H1 (cell line): ENCODE measurements around the gene HPD.

Source experiments
- CREB1 ChIP-seq: IDR thresholded peaks from 2 replicates; pipeline ENCODE4 v1.6.1; 2012; ENCODE audit warnings: inconsistent platforms
- CTCF ChIP-seq, 3 experiments: IDR thresholded peaks; 1 replicate in 2 of 3; 2 replicates in 1 of 3; pipeline versions ENCODE4 v1.5.1 to v1.6.1; 2011; ENCODE audit warnings: low read length in 3 of 3, mild to moderate bottlenecking in 3 of 3, inconsistent platforms in 2 of 3, low read depth in 1 of 3, moderate library complexity in 1 of 3; ENCODE audit not compliant: insufficient read depth in 1 of 3; ENCODE audit errors: control extremely low read depth in 1 of 3
- POLR2A ChIP-seq, 2 experiments: IDR thresholded peaks; 1 replicate in 1 of 2; 2 replicates in 1 of 2; pipeline ENCODE4 v1.6.1; 2011; ENCODE audit warnings: low read depth in 2 of 2, low read length in 2 of 2, mild to moderate bottlenecking in 2 of 2; ENCODE audit errors: control extremely low read depth in 1 of 2
- SIRT6 ChIP-seq: IDR thresholded peaks from one replicate; pipeline ENCODE4 v1.7.1; 2012; ENCODE audit warnings: low read length, inconsistent platforms
- SIX5 ChIP-seq: IDR thresholded peaks from 2 replicates; pipeline ENCODE4 v1.6.1; 2011; ENCODE audit warnings: mild to moderate bottlenecking, low read depth, low read length
- TCF12 ChIP-seq: IDR thresholded peaks from 2 replicates; pipeline ENCODE4 v1.6.1; 2011; ENCODE audit warnings: low read depth, mild to moderate bottlenecking, low read length
- ZNF274 ChIP-seq: IDR thresholded peaks from 2 replicates; pipeline ENCODE4 v1.7.0; 2012; ENCODE audit warnings: low read length, borderline replicate concordance; ENCODE audit errors: extremely low read depth

DNA sequence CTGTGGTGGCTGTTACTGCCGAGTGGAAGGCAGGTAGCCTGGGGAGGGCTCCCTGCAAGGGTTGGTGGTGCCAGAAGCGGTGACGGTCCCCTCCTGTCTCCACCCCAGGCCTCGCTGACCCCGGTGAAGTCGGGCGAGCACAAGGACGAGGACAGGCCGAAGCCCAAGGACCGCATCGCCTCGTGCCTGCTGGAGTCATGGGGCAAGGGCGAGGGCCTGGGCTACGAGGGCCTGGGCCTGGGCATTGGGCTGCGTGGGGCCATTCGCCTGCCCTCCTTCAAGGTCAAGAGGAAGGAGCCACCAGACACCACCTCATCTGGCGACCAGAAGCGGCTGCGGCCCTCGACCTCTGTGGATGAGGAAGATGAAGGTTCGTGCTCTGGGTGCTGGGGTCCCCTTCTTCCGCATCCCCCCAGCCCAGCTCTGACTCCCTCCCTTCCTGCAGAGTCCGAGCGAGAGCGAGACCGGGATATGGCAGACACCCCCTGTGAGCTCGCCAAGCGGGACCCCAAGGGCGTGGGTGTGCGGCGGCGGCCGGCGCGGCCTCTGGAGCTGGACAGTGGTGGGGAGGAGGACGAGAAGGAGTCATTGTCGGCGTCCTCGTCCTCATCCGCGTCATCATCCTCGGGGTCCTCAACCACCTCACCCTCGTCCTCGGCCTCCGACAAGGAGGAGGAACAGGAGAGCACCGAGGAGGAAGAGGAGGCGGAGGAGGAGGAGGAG, 41.6 kb downstream of the HPD start:
- no peak for TF ChIP-seq CTCF (IDR thresholded peaks at IDR 0.05; ENCODE audit: control extremely low read depth in 1 of 3, insufficient read depth in 1 of 3, low read depth in 1 of 3, low read length in 3 of 3)
- no peak for TF ChIP-seq POLR2A (IDR thresholded peaks at IDR 0.05; ENCODE audit: control extremely low read depth in 1 of 2, low read depth in 2 of 2, low read length in 2 of 2)
- TF ChIP-seq TCF12: no peak
- TF ChIP-seq ZNF274: no peak
- TF ChIP-seq CREB1: no peak
- no peak for TF ChIP-seq SIX5
- TF ChIP-seq SIRT6: no peak
